Testis (tissue), 3 donors: ENCODE measurements around the gene PDE6B. TPM values are rescaled to one million over a fixed set of nuclear protein-coding genes. Genes with fewer than 3 reads are reported as not detected.
A peak's percentile ranks its signal among the peaks of the same experiment; 100 is the strongest.
"Not testable (repeated sequence)": the region's sequence is repeated elsewhere in the genome, so short reads cannot be mapped to it uniquely, and the experiment has no call there.

Experiments used
- DNase-seq: peaks from one replicate; pipeline ENCODE4 v3.0.0-alpha.2; 2019
- H3K27ac ChIP-seq, 2 donors: fragments of 200-600 bp; sonication (generic); one replicate each; pipeline ENCODE4 v1.5.1; 2019
- H3K27me3 ChIP-seq: fragments of 200-600 bp; sonication (generic); one replicate; pipeline ENCODE4 v1.5.1; 2019
- H3K36me3 ChIP-seq: fragments of 200-600 bp; sonication (generic); one replicate; pipeline ENCODE4 v1.5.1; 2017; ENCODE audit warnings: low read depth; ENCODE audit errors: missing control alignments
- H3K4me1 ChIP-seq: fragments of 200-600 bp; sonication (generic); one replicate; pipeline ENCODE4 v1.5.1; 2019
- H3K4me3 ChIP-seq, 2 donors: fragments of 200-600 bp; sonication (generic); one replicate each; pipeline ENCODE4 v1.5.1; 2017 to 2019
- H3K9me3 ChIP-seq: fragments of 200-600 bp; sonication (generic); one replicate; pipeline ENCODE4 v1.5.1; 2017
- POLR2A ChIP-seq: fragments of 450-650 bp; IDR thresholded peaks from one replicate; pipeline ENCODE4 v1.6.1; 2017; ENCODE audit warnings: antibody characterized with exemption, mild to moderate bottlenecking, moderate library complexity
- WGBS, 2 donors: methylation state at CpG; one replicate each; pipeline ENCODE4 v1.1.5; 2018; 5-methylcytosine and 5-hydroxymethylcytosine counted together
- intact Hi-C: fragments of 100-400 bp; cut with DNase I; formaldehyde crosslinking; loops from one replicate; pipeline ENCODE4 v1.15.1; 2023; ENCODE audit warnings: low total_unique reads
- polyA plus RNA-seq: library from polyadenylated mRNA; stranded (reverse); fragments of 350-450 nt; fragmentation: Illumina TruSeq; extraction: RNeasy Lipid Tissue Mini Kit (QIAGEN cat#74804); gene quantifications from one replicate; pipeline ENCODE4 v1.2.3, GENCODE V29; 2014; ENCODE audit warnings: low read depth, low replicate concordance; ENCODE audit not compliant: insufficient read depth
- total RNA-seq, 2 donors: library from RNA; depleted of rRNA; stranded (reverse); fragments of >200 nt; gene quantifications; one replicate each; pipeline ENCODE4 v1.2.3, GENCODE V29; 2016
- TF ChIP-seq, protein P1 (sequence below), 3 experiments: fragments of 450-650 bp in 2 of 3; fragments of 200-600 bp in 1 of 3; sonication (generic) in 1 of 3; IDR thresholded peaks; one replicate each; pipeline ENCODE4 v1.5.1; 2016 to 2019; ENCODE audit warnings: antibody characterized with exemption in 3 of 3, mild to moderate bottlenecking in 2 of 3, moderate library complexity in 1 of 3

PDE6B gene
- total and polyA plus RNA-seq, 3 donors from 2014 or later, result 5.9 to 11.4 (median 5.9) TPM

DNA sequence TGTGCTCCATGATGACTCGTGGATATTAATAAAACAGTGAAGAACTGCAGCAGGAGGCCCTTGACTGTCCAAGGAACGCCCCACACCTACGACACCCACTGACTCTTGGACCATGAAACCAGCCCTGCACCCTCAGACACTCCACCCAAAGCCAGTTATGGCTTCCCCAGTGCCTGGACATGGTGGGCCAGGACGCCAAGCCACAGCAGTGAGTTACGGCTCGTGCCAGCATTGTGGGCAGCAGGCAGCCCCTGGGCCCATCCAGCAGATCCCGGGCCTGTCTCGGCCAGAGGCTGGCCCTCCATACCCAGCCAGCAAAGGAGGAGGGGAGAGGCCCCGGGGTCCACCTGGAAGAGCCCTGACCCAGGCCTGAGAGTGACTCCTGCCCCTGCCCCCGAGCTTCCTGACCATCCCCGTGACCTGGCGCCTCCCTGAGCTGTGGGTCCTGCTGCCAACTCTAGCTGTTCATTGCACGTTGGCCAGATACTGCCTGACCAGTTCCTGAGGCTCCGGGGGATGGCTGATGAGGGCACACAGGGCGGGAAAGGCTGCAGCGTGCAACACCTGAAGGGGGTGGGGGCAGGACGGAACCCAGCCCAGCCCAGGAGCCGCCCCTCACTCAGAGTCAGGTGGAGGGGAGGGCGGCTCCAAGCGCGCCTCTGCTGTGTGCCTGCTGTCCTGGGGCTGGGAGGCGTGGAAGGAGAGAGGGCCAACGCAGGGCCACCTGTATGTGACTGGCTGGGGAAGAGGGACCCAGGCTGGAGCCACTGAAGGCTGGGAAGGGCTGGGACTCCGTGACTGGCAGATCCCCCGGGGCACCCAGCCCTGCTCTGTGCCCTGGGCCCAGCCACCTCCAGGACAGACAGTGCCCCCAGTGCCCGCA lies 62.8 kb downstream of the PDE6B start:
- no peaks in the 10 kb centered on the region for H3K9me3 ChIP-seq
- H3K4me1 ChIP-seq, result peaks cover 5% of the 10 kb centered on the region
- WGBS, 2 donors, result 60 to 77% methylated on average over 9 to 25 of the region's 26 CpGs
- H3K4me3 ChIP-seq, result peak overlapping the region; percentile 36 to 38
- no peak for DNase-seq
- intact Hi-C loops, result no loop called here
- H3K27ac ChIP-seq, result peak overlapping the region in 1 of 2 donors; percentile 56
- H3K36me3 ChIP-seq, result no peaks in the 10 kb centered on the region
- H3K27me3 ChIP-seq, result no peaks in the 10 kb centered on the region
- TF ChIP-seq, protein P1, sequence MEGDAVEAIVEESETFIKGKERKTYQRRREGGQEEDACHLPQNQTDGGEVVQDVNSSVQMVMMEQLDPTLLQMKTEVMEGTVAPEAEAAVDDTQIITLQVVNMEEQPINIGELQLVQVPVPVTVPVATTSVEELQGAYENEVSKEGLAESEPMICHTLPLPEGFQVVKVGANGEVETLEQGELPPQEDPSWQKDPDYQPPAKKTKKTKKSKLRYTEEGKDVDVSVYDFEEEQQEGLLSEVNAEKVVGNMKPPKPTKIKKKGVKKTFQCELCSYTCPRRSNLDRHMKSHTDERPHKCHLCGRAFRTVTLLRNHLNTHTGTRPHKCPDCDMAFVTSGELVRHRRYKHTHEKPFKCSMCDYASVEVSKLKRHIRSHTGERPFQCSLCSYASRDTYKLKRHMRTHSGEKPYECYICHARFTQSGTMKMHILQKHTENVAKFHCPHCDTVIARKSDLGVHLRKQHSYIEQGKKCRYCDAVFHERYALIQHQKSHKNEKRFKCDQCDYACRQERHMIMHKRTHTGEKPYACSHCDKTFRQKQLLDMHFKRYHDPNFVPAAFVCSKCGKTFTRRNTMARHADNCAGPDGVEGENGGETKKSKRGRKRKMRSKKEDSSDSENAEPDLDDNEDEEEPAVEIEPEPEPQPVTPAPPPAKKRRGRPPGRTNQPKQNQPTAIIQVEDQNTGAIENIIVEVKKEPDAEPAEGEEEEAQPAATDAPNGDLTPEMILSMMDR (IDR thresholded peaks at IDR 0.05), result no peak
- no peak for TF ChIP-seq POLR2A

DNA sequence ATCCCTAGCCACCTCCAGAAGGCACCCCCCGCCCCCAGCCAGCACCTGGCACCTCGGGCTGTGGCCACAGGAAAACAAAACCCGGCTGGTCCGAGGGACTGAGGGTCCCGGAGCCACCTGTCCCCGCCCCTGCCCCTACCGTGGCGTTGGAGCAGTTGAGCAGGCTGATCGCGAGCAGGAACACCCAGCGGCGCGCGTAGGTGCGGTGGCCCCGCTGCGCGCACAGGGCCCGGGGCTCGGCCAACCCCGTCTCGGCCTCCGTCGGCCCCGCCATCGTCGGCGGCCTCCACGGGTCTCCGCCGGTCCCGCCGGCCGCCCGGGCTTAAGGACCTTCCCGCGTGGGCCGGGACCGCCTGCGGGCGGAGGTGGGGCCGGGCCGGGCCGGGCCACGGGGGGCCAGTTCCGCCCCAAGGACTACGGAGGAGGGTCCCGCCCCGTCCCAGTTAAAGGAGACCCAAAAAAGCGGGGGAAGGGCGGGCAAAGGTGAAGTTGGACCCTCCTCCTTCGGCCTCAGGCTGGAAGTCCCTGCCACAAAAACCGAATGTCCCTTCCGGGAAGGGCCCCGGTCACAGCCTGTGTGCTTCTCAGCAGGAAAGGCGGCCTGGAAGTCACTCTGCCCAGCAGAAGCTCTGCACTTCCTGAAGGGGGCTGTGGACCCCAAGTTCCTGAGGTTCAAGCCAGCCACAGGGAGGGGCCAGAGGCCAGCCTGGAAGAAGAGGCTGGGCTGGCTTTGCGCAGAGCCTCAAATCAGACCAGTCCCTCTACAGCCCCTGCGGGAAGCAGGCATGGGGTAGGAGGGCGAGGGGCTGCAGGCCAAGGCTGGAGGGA lies 63.7 kb downstream of the PDE6B start, which contains the start of gene SLC49A3:
Gene SLC49A3, minus strand, starts transcription at position 298 of the 828 bp plus-strand sequence. Its CDS starts 24 bp downstream, at position 274.
- H3K36me3 ChIP-seq, result no peaks in the 10 kb centered on the region
- peak within 1 kb of the TSS; percentile 36 to 38 for H3K4me3 ChIP-seq
- H3K4me1 ChIP-seq, result no peaks in the 10 kb centered on the region
- peak within 1 kb of the TSS in 1 of 2 donors; percentile 56 for H3K27ac ChIP-seq
- no peak for TF ChIP-seq POLR2A
- TF ChIP-seq, protein P1 (IDR thresholded peaks at IDR 0.05), result no peak
- H3K27me3 ChIP-seq, result no peaks in the 10 kb centered on the region
- no peak for DNase-seq
- 16 to 28% methylated on average over 5 to 40 of the region's 59 CpGs for WGBS, 2 donors
- intact Hi-C loops, result no loop called here
- no peaks in the 10 kb centered on the region for H3K9me3 ChIP-seq

DNA sequence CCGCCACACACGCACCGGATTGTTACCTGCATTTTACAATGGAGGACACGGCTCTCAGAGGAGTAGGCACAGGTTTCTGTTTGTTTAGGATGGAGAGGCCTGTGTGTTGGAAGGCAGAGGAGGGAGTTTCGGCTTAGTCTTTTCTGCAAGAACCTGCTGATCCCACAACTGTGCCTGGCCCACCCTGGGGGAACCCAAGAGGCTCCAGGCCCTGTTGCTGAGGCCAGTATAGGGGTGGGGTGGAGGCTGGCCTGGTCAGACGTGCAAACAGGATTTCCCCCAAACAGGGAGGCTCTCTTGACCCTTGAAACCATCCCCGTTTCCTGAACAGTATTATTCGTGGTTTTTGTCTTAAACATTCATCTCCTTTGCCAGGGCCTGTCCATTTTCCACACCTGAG lies 64.3 kb downstream of the PDE6B start:
- intact Hi-C loops, result no loop called here
- Histone ChIP-seq H3K36me3 (no peaks in the 10 kb centered on the region), H3K9me3 (no peaks in the 10 kb centered on the region), H3K4me3 (peak overlapping the region in 1 of 2 donors; percentile 38), H3K27me3 (no peaks in the 10 kb centered on the region), H3K4me1 (no peaks in the 10 kb centered on the region), H3K27ac (peak overlapping the region in 1 of 2 donors; percentile 56)
- DNase-seq, result no peak
- WGBS, 2 donors, result 58 to 84% methylated on average over 8 of the region's 8 CpGs
- TF ChIP-seq, protein P1 (IDR thresholded peaks at IDR 0.05), result no peak
- no peak for TF ChIP-seq POLR2A

DNA sequence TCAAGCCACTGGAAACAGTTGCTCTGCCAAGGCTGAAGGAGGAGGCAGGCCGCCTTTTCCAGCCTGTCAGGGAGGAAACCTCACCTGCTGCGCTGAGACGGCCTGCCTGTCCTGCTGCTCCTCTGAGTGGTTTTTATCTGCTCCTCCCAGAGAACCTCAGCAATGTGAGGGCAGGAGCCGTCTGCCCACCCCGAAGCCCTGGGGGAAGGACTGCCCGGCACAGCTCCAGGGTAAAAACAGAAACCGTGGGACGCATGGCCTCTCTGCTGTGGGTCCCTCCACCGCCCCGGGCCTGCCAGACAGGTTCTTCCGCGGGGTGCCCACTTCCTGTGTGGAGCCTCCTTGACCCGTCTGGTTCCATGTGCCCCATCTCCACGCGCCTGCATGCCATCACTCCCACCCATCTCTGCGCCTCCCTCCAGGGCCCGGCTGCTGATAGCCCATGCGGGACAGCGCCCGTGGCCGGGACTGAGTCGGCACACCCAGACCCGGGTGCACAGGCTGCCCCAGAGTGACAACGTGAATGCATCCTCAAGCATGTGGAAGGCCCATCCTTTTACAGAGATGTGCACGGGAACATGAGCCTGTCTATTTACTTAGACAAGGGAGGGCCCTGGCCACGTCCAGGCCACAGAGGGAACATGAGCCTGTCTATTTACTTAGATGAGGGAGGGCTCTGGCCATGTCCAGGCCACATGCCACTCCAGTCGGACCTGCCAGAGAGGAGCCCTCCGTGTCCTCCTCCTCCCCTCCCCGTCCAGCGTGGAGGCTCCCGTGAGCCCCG lies 67.6 kb downstream of the PDE6B start:
- no peak for DNase-seq
- intact Hi-C loops, result no loop called here
- no peaks in the 10 kb centered on the region for H3K4me1 ChIP-seq
- no peaks in the 10 kb centered on the region for H3K9me3 ChIP-seq
- H3K4me3 ChIP-seq, result no peak overlapping the region
- WGBS, 2 donors, result 66 to 77% methylated on average over 26 to 32 of the region's 32 CpGs
- TF ChIP-seq, protein P1 (IDR thresholded peaks at IDR 0.05), result no peak
- TF ChIP-seq POLR2A, result no peak
- H3K36me3 ChIP-seq, result no peaks in the 10 kb centered on the region
- no peak overlapping the region for H3K27ac ChIP-seq
- no peaks in the 10 kb centered on the region for H3K27me3 ChIP-seq

DNA sequence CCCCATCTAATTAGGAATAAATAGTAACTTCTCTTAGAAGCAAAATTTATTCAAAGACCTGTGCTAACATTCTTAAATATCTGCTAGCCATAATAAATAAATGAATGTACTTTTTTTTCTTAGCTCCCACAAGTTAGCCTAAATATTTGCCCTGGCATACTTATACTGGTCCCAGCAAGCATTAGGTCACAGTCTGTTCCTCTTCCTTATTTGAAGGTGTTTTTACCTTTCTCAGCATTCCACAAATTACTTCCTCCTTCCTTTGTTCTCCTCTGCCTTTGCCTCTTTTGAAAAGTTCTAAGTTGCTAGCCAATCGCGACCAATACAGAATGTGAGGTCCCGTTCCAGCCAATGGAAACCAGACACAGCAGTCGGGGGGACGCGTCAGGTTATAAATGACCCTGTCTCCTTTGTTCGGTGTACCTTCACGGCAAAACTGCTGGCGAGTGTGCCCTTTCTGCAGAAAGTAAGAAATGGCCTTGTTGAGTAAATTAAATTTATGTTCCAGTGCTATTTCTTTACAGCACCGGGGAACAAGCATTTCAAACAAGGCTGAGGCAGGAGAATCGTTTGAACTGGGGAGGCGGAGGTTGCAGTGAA lies 69.1 kb downstream of the PDE6B start:
- WGBS, 2 donors, result 89% methylated on average over 12 of the region's 12 CpGs

More for the DNA sequence above, 69.1 kb downstream of the PDE6B start:
- H3K27me3 ChIP-seq, H3K9me3 ChIP-seq, H3K36me3 ChIP-seq, H3K4me3 ChIP-seq, intact Hi-C loops, H3K4me1 ChIP-seq, DNase-seq, H3K27ac ChIP-seq: not testable (repeated sequence)
